GM12875 (cell line): ENCODE results near the gene PPP3R1.

ENCODE experiments used
- H3K4me3 ChIP-seq: one replicate; pipeline ENCODE4 v1.5.1; 2011; ENCODE audit warnings: low read depth, low read length, control low read depth
- CTCF ChIP-seq: IDR thresholded peaks from 2 replicates; pipeline ENCODE4 v1.5.1; 2011; ENCODE audit warnings: low read depth, mild to moderate bottlenecking, control low read depth, inconsistent platforms, low read length, moderate library complexity, borderline replicate concordance; ENCODE audit not compliant: insufficient read depth

The PPP3R1 gene

GRCh38 chr2:68193144-68193543 lies 59.2 kb downstream of the PPP3R1 start:
- no peak overlapping the region for H3K4me3 ChIP-seq
- no peak for TF ChIP-seq CTCF

GRCh38 chr2:68190991-68191731 lies 61.2 kb downstream of the PPP3R1 start:
- TF ChIP-seq CTCF, result no peak
- no peak overlapping the region for H3K4me3 ChIP-seq

- H3K4me3 ChIP-seq, result no peak overlapping the region
- TF ChIP-seq CTCF, result no peak
Measured at GRCh38 chr2:68189991-68190784, 62.1 kb downstream of the PPP3R1 start.

- TF ChIP-seq CTCF, result no peak
- no peak overlapping the region for H3K4me3 ChIP-seq
Measured at GRCh38 chr2:68188831-68189230, 63.5 kb downstream of the PPP3R1 start.

GRCh38 chr2:68187329-68187728 lies 65.0 kb downstream of the PPP3R1 start:
- no peak overlapping the region for H3K4me3 ChIP-seq
- no peak for TF ChIP-seq CTCF

- H3K4me3 ChIP-seq, result no peak overlapping the region
Measured at GRCh38 chr2:68185541-68186164, 66.7 kb downstream of the PPP3R1 start.

More at GRCh38 chr2:68185541-68186164, 66.7 kb downstream of the PPP3R1 start:
- peak; percentile 83 for TF ChIP-seq CTCF
